Measurements from ENCODE around the gene SEBOX. TPM values are rescaled to one million over a fixed set of nuclear protein-coding genes. Genes with fewer than 3 reads are reported as not detected.

SEBOX gene
- total RNA-seq, 1 experiment from 2014 or later, result not detected

- ATAC-seq (no peak), DNase-seq (no peak)
- Histone ChIP-seq H3K27ac (ENCODE audit: low read length) (no peak overlapping the region), H3K9me2 (replicated peaks; ENCODE audit: low read length) (no peaks in the 10 kb centered on the region), H3K27me3 (ENCODE audit: low read length) (no peaks in the 10 kb centered on the region), H4K20me1 (ENCODE audit: low read length) (no peaks in the 10 kb centered on the region), H3K4me1 (ENCODE audit: insufficient read depth, low read length) (no peaks in the 10 kb centered on the region), H2AFZ (ENCODE audit: low read length) (no peak overlapping the region), H3K36me3 (ENCODE audit: low read depth, low read length) (peaks cover 11% of the 10 kb centered on the region; the same call in 1 of the 2 replicates), H3K9ac (ENCODE audit: low read length) (no peak overlapping the region), H3K79me2 (ENCODE audit: low read length) (no peaks in the 10 kb centered on the region), H3K9me3 (ENCODE audit: low read length) (no peaks in the 10 kb centered on the region), H3K4me2 (ENCODE audit: low read length) (no peak overlapping the region), H3F3A (ENCODE audit: low read length, unreplicated experiment) (no peaks in the 10 kb centered on the region), H3K4me3 (ENCODE audit: low read length) (no peak overlapping the region)
- TF ChIP-seq EZH2phosphoT487 (IDR thresholded peaks at IDR 0.05; ENCODE audit: borderline replicate concordance, low read length), result no peak
- no peak for TF ChIP-seq EZH2 (IDR thresholded peaks at IDR 0.05; ENCODE audit: low read length, unreplicated experiment)
- ChIA-PET CTCF (no interaction called here), POLR2A (ENCODE audit: unreplicated experiment) (no interaction called here)
- no TSS peak for BruUV-seq (replicated peaks)
- intact Hi-C loops (cut with micrococcal nuclease), result no loop called here
Measured at GRCh38 chr17:28363776-28364650, 986 bp downstream of the SEBOX start.

GRCh38 chr17:28363186-28363585 lies 1.8 kb downstream of the SEBOX start:
- peaks cover 7% of the 10 kb centered on the region for H3K79me2 ChIP-seq (ENCODE audit: low read length)
- no peaks in the 10 kb centered on the region for H3K27me3 ChIP-seq (ENCODE audit: low read length)
- H3K4me1 ChIP-seq (ENCODE audit: insufficient read depth, low read length), result peaks cover 4% of the 10 kb centered on the region; the same call in 1 of the 2 replicates
- POLR2A ChIA-PET (ENCODE audit: unreplicated experiment), result no interaction called here
- H3F3A ChIP-seq (ENCODE audit: low read length, unreplicated experiment), result no peaks in the 10 kb centered on the region
- H3K9ac ChIP-seq (ENCODE audit: low read length), result no peak overlapping the region
- intact Hi-C loops (cut with micrococcal nuclease), result no loop called here
- no peak overlapping the region for H3K4me3 ChIP-seq (ENCODE audit: low read length)
- CTCF ChIA-PET, result no interaction called here
- ATAC-seq (no peak), DNase-seq (no peak)
- H4K20me1 ChIP-seq (ENCODE audit: low read length), result no peaks in the 10 kb centered on the region
- no peak overlapping the region for H2AFZ ChIP-seq (ENCODE audit: low read length)
- no peaks in the 10 kb centered on the region for H3K9me3 ChIP-seq (ENCODE audit: low read length)
- H3K4me2 ChIP-seq (ENCODE audit: low read length), result no peak overlapping the region
- no TSS peak for BruUV-seq (replicated peaks)
- no peak for TF ChIP-seq EZH2 (IDR thresholded peaks at IDR 0.05; ENCODE audit: low read length, unreplicated experiment)
- TF ChIP-seq EZH2phosphoT487 (IDR thresholded peaks at IDR 0.05; ENCODE audit: borderline replicate concordance, low read length), result no peak
- no peak for TF ChIP-seq CTCF (conservative IDR thresholded peaks at IDR 0.05; ENCODE audit: low read depth, low read length)
- no peaks in the 10 kb centered on the region for H3K9me2 ChIP-seq (replicated peaks; ENCODE audit: low read length)
- H3K27ac ChIP-seq (ENCODE audit: low read length), result no peak overlapping the region
- H3K36me3 ChIP-seq (ENCODE audit: low read depth, low read length), result peaks cover 11% of the 10 kb centered on the region; the same call in 1 of the 2 replicates

GRCh38 chr17:28357901-28358197 lies 7.2 kb downstream of the SEBOX start:
- ChIA-PET CTCF (interaction anchor here (1.2 kb wide), 1 partner anchor 22 kb away, joined by 6 read pairs; the partner anchor contains the start of gene TNFAIP1), POLR2A (ENCODE audit: unreplicated experiment) (interaction anchor here (1.1 to 1.2 kb wide), 2 partner anchors 22 to 27 kb away, joined by 3 to 12 read pairs; partner anchors contain the start of gene TNFAIP1)
- Histone ChIP-seq H3F3A (ENCODE audit: low read length, unreplicated experiment) (no peaks in the 10 kb centered on the region), H2AFZ (ENCODE audit: low read length) (peak overlapping the region; percentile 79), H3K4me1 (ENCODE audit: insufficient read depth, low read length) (peaks cover 10% of the 10 kb centered on the region; the same call in 1 of the 2 replicates), H3K36me3 (ENCODE audit: low read depth, low read length) (peaks cover 26% of the 10 kb centered on the region), H3K4me3 (ENCODE audit: low read length) (peak overlapping the region; percentile 89), H3K27me3 (ENCODE audit: low read length) (no peaks in the 10 kb centered on the region), H3K79me2 (ENCODE audit: low read length) (peaks cover 31% of the 10 kb centered on the region), H3K9ac (ENCODE audit: low read length) (peak overlapping the region; percentile 99), H3K4me2 (ENCODE audit: low read length) (peak overlapping the region; percentile 88), H4K20me1 (ENCODE audit: low read length) (no peaks in the 10 kb centered on the region), H3K9me3 (ENCODE audit: low read length) (no peaks in the 10 kb centered on the region), H3K9me2 (replicated peaks; ENCODE audit: low read length) (no peaks in the 10 kb centered on the region), H3K27ac (ENCODE audit: low read length) (peak overlapping the region; percentile 29; the same call in 1 of the 2 replicates)
- intact Hi-C loops (cut with micrococcal nuclease), result loop anchor here (1.0 kb wide), 2 partner anchors 11 to 23 kb away; partner anchors contain the start of genes IFT20 and TNFAIP1
- ATAC-seq (no peak), DNase-seq (no peak)
- TF ChIP-seq EZH2phosphoT487 (IDR thresholded peaks at IDR 0.05; ENCODE audit: borderline replicate concordance, low read length) (no peak), CTCF (conservative IDR thresholded peaks at IDR 0.05; ENCODE audit: low read depth, low read length) (no peak), EZH2 (IDR thresholded peaks at IDR 0.05; ENCODE audit: low read length, unreplicated experiment) (no peak)
- TSS peak; percentile 66 for BruUV-seq (replicated peaks)
